Neural crest cell (in vitro differentiated cells): Measurements from ENCODE around the gene MRPS27. TPM values are rescaled to one million over a fixed set of nuclear protein-coding genes. Genes with fewer than 3 reads are reported as not detected.

Source experiments
- DNase-seq: peaks from one replicate; pipeline ENCODE4 v3.0.0; 2021; ENCODE audit warnings: low read depth, mixed read lengths, low spot score
- H3K27ac Mint-ChIP-seq: one replicate; pipeline ENCODE4 v1.8.0; 2021; ENCODE audit warnings: mild to moderate bottlenecking, mixed read lengths; ENCODE audit not compliant: unreplicated experiment
- H3K27me3 Mint-ChIP-seq: 2 replicates; pipeline ENCODE4 v1.8.0; 2021; ENCODE audit warnings: low read depth, mild to moderate bottlenecking, mixed read lengths
- H3K36me3 Mint-ChIP-seq: 2 replicates; pipeline ENCODE4 v1.8.0; 2021; ENCODE audit warnings: low read depth, mild to moderate bottlenecking, mixed read lengths
- H3K4me1 Mint-ChIP-seq: 2 replicates; pipeline ENCODE4 v1.8.0; 2021; ENCODE audit warnings: mixed read lengths
- H3K4me3 Mint-ChIP-seq: one replicate; pipeline ENCODE4 v1.8.0; 2021; ENCODE audit warnings: mild to moderate bottlenecking, mixed read lengths
- H3K9me3 Mint-ChIP-seq: 2 replicates; pipeline ENCODE4 v1.8.0; 2021; ENCODE audit warnings: mixed read lengths
- CTCF ChIP-seq: fragments of 200-600 bp; sonication (generic); conservative IDR thresholded peaks from 2 replicates; pipeline ENCODE4 v1.5.0; 2021; ENCODE audit warnings: antibody characterized with exemption, mild to moderate bottlenecking
- total RNA-seq: library from RNA; stranded (reverse); gene quantifications from 2 replicates; pipeline ENCODE4 v1.2.1, GENCODE V29; 2021

Gene MRPS27
- total RNA-seq, 1 donor from 2014 or later = 86.5 TPM

- Mint-ChIP-seq H3K4me3 (no peak overlapping the region), H3K36me3 (no peaks in the 10 kb centered on the region), H3K9me3 (no peaks in the 10 kb centered on the region), H3K4me1 (peaks cover 49% of the 10 kb centered on the region), H3K27ac (no peak overlapping the region), H3K27me3 (no peaks in the 10 kb centered on the region)
- DNase-seq = no peak
- no peak for TF ChIP-seq CTCF
Observed at GRCh38 chr5:72245546-72245945, 74.5 kb downstream of the MRPS27 start.

- Mint-ChIP-seq H3K9me3 (no peaks in the 10 kb centered on the region), H3K4me1 (peaks cover 49% of the 10 kb centered on the region), H3K36me3 (no peaks in the 10 kb centered on the region), H3K27ac (no peak overlapping the region), H3K27me3 (no peaks in the 10 kb centered on the region), H3K4me3 (no peak overlapping the region)
- DNase-seq = no peak
- peak; percentile 54 for TF ChIP-seq CTCF
Observed at GRCh38 chr5:72244862-72245371, 75.1 kb downstream of the MRPS27 start.

- Mint-ChIP-seq H3K36me3 (no peaks in the 10 kb centered on the region), H3K4me1 (peaks cover 47% of the 10 kb centered on the region), H3K27ac (no peak overlapping the region), H3K4me3 (no peak overlapping the region), H3K9me3 (no peaks in the 10 kb centered on the region), H3K27me3 (no peaks in the 10 kb centered on the region)
- DNase-seq = no peak
- TF ChIP-seq CTCF = no peak
Observed at GRCh38 chr5:72243706-72244105, 76.3 kb downstream of the MRPS27 start.

- no peak for TF ChIP-seq CTCF
- Mint-ChIP-seq H3K4me3 (peak overlapping the region; percentile 46), H3K27ac (peak overlapping the region; percentile 61)
Observed at GRCh38 chr5:72242796-72243475, 77.1 kb downstream of the MRPS27 start.

GRCh38 chr5:72241346-72242003, 78.6 kb downstream of the MRPS27 start:
- TF ChIP-seq CTCF = no peak
- no peak overlapping the region for H3K4me3 Mint-ChIP-seq

More at GRCh38 chr5:72242796-72243475, 77.1 kb downstream of the MRPS27 start:
- peaks cover 43% of the 10 kb centered on the region for H3K4me1 Mint-ChIP-seq
- H3K27me3 Mint-ChIP-seq = no peaks in the 10 kb centered on the region
- H3K36me3 Mint-ChIP-seq = no peaks in the 10 kb centered on the region
- DNase-seq = peak; percentile 8
- no peaks in the 10 kb centered on the region for H3K9me3 Mint-ChIP-seq

More at GRCh38 chr5:72241346-72242003, 78.6 kb downstream of the MRPS27 start:
- DNase-seq = peak; percentile 13
- no peaks in the 10 kb centered on the region for H3K9me3 Mint-ChIP-seq
- peaks cover 6% of the 10 kb centered on the region for H3K36me3 Mint-ChIP-seq
- H3K27ac Mint-ChIP-seq = no peak overlapping the region
- peaks cover 43% of the 10 kb centered on the region for H3K4me1 Mint-ChIP-seq
- H3K27me3 Mint-ChIP-seq = no peaks in the 10 kb centered on the region
